Type B pancreatic cell (in vitro differentiated cells): ENCODE results near the gene RABGAP1L. TPM values are rescaled to one million over a fixed set of nuclear protein-coding genes. Genes with fewer than 3 reads are reported as not detected.
"Not testable (repeated sequence)": the region's sequence is repeated elsewhere in the genome, so short reads cannot be mapped to it uniquely, and the experiment has no call there.

Experiments
- DNase-seq: peaks from one replicate; pipeline ENCODE4 v3.0.0; 2021; ENCODE audit warnings: mixed read lengths; ENCODE audit not compliant: unreplicated experiment; ENCODE audit errors: extremely low spot score
- H3K27ac Mint-ChIP-seq: 2 replicates; pipeline ENCODE4 v1.8.0; 2021; ENCODE audit warnings: mild to moderate bottlenecking, mixed read lengths
- H3K27me3 Mint-ChIP-seq: 2 replicates; pipeline ENCODE4 v1.8.0; 2021; ENCODE audit warnings: mixed read lengths
- H3K36me3 Mint-ChIP-seq: 2 replicates; pipeline ENCODE4 v1.8.0; 2021; ENCODE audit warnings: mixed read lengths
- H3K4me1 Mint-ChIP-seq: one replicate; pipeline ENCODE4 v1.8.0; 2021; ENCODE audit warnings: mixed read lengths; ENCODE audit not compliant: unreplicated experiment
- H3K4me3 Mint-ChIP-seq: 2 replicates; pipeline ENCODE4 v1.8.0; 2021; ENCODE audit warnings: mild to moderate bottlenecking, mixed read lengths
- H3K9me3 Mint-ChIP-seq: 2 replicates; pipeline ENCODE4 v1.8.0; 2021; ENCODE audit warnings: mixed read lengths
- CTCF ChIP-seq: fragments of 200-600 bp; sonication (generic); conservative IDR thresholded peaks from 2 replicates; pipeline ENCODE4 v1.5.0; 2021; ENCODE audit warnings: antibody characterized with exemption, mild to moderate bottlenecking
- total RNA-seq: library from RNA; stranded (reverse); gene quantifications from 2 replicates; pipeline ENCODE4 v1.2.1, GENCODE V29; 2021; ENCODE audit warnings: low replicate concordance

Gene RABGAP1L
- total RNA-seq, 1 donor from 2014 or later: 35.6 TPM

- Mint-ChIP-seq H3K27me3 (no peaks in the 10 kb centered on the region), H3K4me3 (no peak overlapping the region), H3K9me3 (no peaks in the 10 kb centered on the region), H3K36me3 (no peaks in the 10 kb centered on the region), H3K4me1 (peaks cover 6% of the 10 kb centered on the region), H3K27ac (no peak overlapping the region)
- no peak for TF ChIP-seq CTCF
- no peak for DNase-seq
Measured at GRCh38 chr1:174134003-174134659, 25.2 kb upstream of the RABGAP1L start.

GRCh38 chr1:174135211-174135610 lies 24.1 kb upstream of the RABGAP1L start:
- Mint-ChIP-seq H3K9me3 (no peaks in the 10 kb centered on the region), H3K27me3 (no peaks in the 10 kb centered on the region), H3K4me1 (peaks cover 6% of the 10 kb centered on the region), H3K27ac (no peak overlapping the region), H3K4me3 (no peak overlapping the region), H3K36me3 (no peaks in the 10 kb centered on the region)
- TF ChIP-seq CTCF: no peak
- DNase-seq: no peak

- no peak for TF ChIP-seq CTCF
- H3K9me3 Mint-ChIP-seq: no peaks in the 10 kb centered on the region
- H3K27ac Mint-ChIP-seq: no peak overlapping the region
- H3K4me3 Mint-ChIP-seq: no peak overlapping the region
- peaks cover 3% of the 10 kb centered on the region for H3K27me3 Mint-ChIP-seq
- no peaks in the 10 kb centered on the region for H3K36me3 Mint-ChIP-seq
- peaks cover 6% of the 10 kb centered on the region for H3K4me1 Mint-ChIP-seq
- no peak for DNase-seq
Measured at GRCh38 chr1:174136714-174137113, 22.6 kb upstream of the RABGAP1L start.

- no peaks in the 10 kb centered on the region for H3K4me1 Mint-ChIP-seq
- H3K9me3 Mint-ChIP-seq: peaks cover 5% of the 10 kb centered on the region
- H3K27me3 Mint-ChIP-seq: peaks cover 3% of the 10 kb centered on the region
- no peak for TF ChIP-seq CTCF
- H3K27ac Mint-ChIP-seq: no peak overlapping the region
- DNase-seq: no peak
- H3K36me3 Mint-ChIP-seq: no peaks in the 10 kb centered on the region
- no peak overlapping the region for H3K4me3 Mint-ChIP-seq
Measured at GRCh38 chr1:174142836-174143235, 16.5 kb upstream of the RABGAP1L start.

- H3K27ac Mint-ChIP-seq, H3K4me1 Mint-ChIP-seq, H3K4me3 Mint-ChIP-seq, H3K9me3 Mint-ChIP-seq, DNase-seq, H3K36me3 Mint-ChIP-seq, H3K27me3 Mint-ChIP-seq: not testable (repeated sequence)
Measured at GRCh38 chr1:174143727-174144396, 15.5 kb upstream of the RABGAP1L start.

GRCh38 chr1:174144397-174144783 lies 14.9 kb upstream of the RABGAP1L start:
- not testable (repeated sequence) for H3K27me3 Mint-ChIP-seq, DNase-seq, H3K4me3 Mint-ChIP-seq, H3K27ac Mint-ChIP-seq, H3K4me1 Mint-ChIP-seq, H3K9me3 Mint-ChIP-seq, H3K36me3 Mint-ChIP-seq
